ENCODE results near the gene RAD18.

GRCh38 chr3:8870134-8870533 is 93.1 kb downstream of the RAD18 start:
- TF ChIP-seq POLR2A (IDR thresholded peaks at IDR 0.05), result no peak
- no peak for TF ChIP-seq POLR2AphosphoS5 (IDR thresholded peaks at IDR 0.05)
